NT2/D1 (cell line): ENCODE data around the gene COMMD9.

Source experiments
- DNase-seq: peaks from one replicate; pipeline ENCODE4 v3.0.0-alpha.2; 2011; ENCODE audit warnings: low read depth, low spot score
- H3K27me3 ChIP-seq: 2 replicates; pipeline ENCODE4 v1.6.0; 2011; ENCODE audit warnings: mild to moderate bottlenecking; ENCODE audit not compliant: insufficient read length, insufficient read depth
- H3K36me3 ChIP-seq: 2 replicates; pipeline ENCODE4 v1.6.1; 2011; ENCODE audit warnings: mild to moderate bottlenecking, low read length, mixed read lengths; ENCODE audit not compliant: insufficient read depth, insufficient read length
- H3K4me1 ChIP-seq: 2 replicates; pipeline ENCODE4 v1.5.1; 2011; ENCODE audit not compliant: insufficient read depth, insufficient read length
- H3K4me3 ChIP-seq: 2 replicates; pipeline ENCODE4 v1.5.1; 2011; ENCODE audit warnings: low read depth; ENCODE audit not compliant: insufficient read length
- H3K9ac ChIP-seq: 2 replicates; pipeline ENCODE4 v1.6.0; 2011; ENCODE audit warnings: low read depth; ENCODE audit not compliant: insufficient read length
- H3K9me3 ChIP-seq: 2 replicates; pipeline ENCODE4 v1.5.1; 2011; ENCODE audit warnings: mild to moderate bottlenecking, low read length; ENCODE audit not compliant: insufficient read depth
- SUZ12 ChIP-seq: IDR thresholded peaks from 2 replicates; pipeline ENCODE4 v1.6.1; 2011; ENCODE audit not compliant: insufficient read length, insufficient read depth; ENCODE audit errors: extremely low read depth
- YY1 ChIP-seq: IDR thresholded peaks from 2 replicates; pipeline ENCODE4 v1.6.1; 2011; ENCODE audit not compliant: insufficient read length, insufficient read depth
- ZNF274 ChIP-seq: IDR thresholded peaks from 2 replicates; pipeline ENCODE4 v1.6.1; 2011; ENCODE audit warnings: mild to moderate bottlenecking, low read depth, low read length

The COMMD9 gene

GRCh38 chr11:36308577-36308976, 19.4 kb upstream of the COMMD9 start:
- Histone ChIP-seq H3K27me3 (peaks cover 4% of the 10 kb centered on the region), H3K4me3 (no peak overlapping the region), H3K4me1 (no peaks in the 10 kb centered on the region), H3K36me3 (no peaks in the 10 kb centered on the region), H3K9me3 (no peaks in the 10 kb centered on the region), H3K9ac (no peak overlapping the region)
- DNase-seq, result no peak
- TF ChIP-seq ZNF274, result no peak
- no peak for TF ChIP-seq SUZ12
- TF ChIP-seq YY1, result no peak

- Histone ChIP-seq H3K9ac (no peak overlapping the region), H3K27me3 (no peaks in the 10 kb centered on the region), H3K4me3 (no peak overlapping the region), H3K36me3 (no peaks in the 10 kb centered on the region), H3K4me1 (no peaks in the 10 kb centered on the region), H3K9me3 (no peaks in the 10 kb centered on the region)
- DNase-seq, result no peak
- TF ChIP-seq ZNF274 (no peak), SUZ12 (no peak), YY1 (no peak)
Measured at GRCh38 chr11:36306888-36307287, 17.7 kb upstream of the COMMD9 start.

- H3K4me1 ChIP-seq, result no peaks in the 10 kb centered on the region
- no peaks in the 10 kb centered on the region for H3K27me3 ChIP-seq
- H3K9ac ChIP-seq, result no peak overlapping the region
- H3K4me3 ChIP-seq, result no peak overlapping the region
- H3K9me3 ChIP-seq, result no peaks in the 10 kb centered on the region
- TF ChIP-seq YY1 (no peak), SUZ12 (no peak), ZNF274 (no peak)
- DNase-seq, result no peak
- H3K36me3 ChIP-seq, result no peaks in the 10 kb centered on the region
Measured at GRCh38 chr11:36305047-36305446, 15.8 kb upstream of the COMMD9 start.

GRCh38 chr11:36304351-36304750, 15.1 kb upstream of the COMMD9 start:
- Histone ChIP-seq H3K36me3 (no peaks in the 10 kb centered on the region), H3K9me3 (no peaks in the 10 kb centered on the region), H3K4me1 (no peaks in the 10 kb centered on the region), H3K27me3 (no peaks in the 10 kb centered on the region), H3K9ac (no peak overlapping the region), H3K4me3 (no peak overlapping the region)
- no peak for DNase-seq
- TF ChIP-seq YY1 (no peak), SUZ12 (no peak), ZNF274 (no peak)

- no peak for TF ChIP-seq ZNF274
- no peak for TF ChIP-seq SUZ12
- TF ChIP-seq YY1, result no peak
- Histone ChIP-seq H3K36me3 (no peaks in the 10 kb centered on the region), H3K9me3 (no peaks in the 10 kb centered on the region), H3K4me3 (no peak overlapping the region), H3K27me3 (no peaks in the 10 kb centered on the region), H3K4me1 (no peaks in the 10 kb centered on the region), H3K9ac (no peak overlapping the region)
- no peak for DNase-seq
Measured at GRCh38 chr11:36300650-36301049, 11.4 kb upstream of the COMMD9 start.

GRCh38 chr11:36296884-36297543, 7.8 kb upstream of the COMMD9 start:
- no peak for DNase-seq

GRCh38 chr11:36295926-36296325, 6.7 kb upstream of the COMMD9 start, which contains the start of gene PRR5L:
PRR5L (plus strand) TSS chr11:36296288; CDS start chr11:36401122, 104,834 bp downstream.
- Histone ChIP-seq H3K4me3 (no peak within 1 kb of the TSS), H3K36me3 (no peaks in the 10 kb centered on the region), H3K4me1 (no peaks in the 10 kb centered on the region), H3K9me3 (no peaks in the 10 kb centered on the region), H3K27me3 (peaks cover 13% of the 10 kb centered on the region), H3K9ac (no peak within 1 kb of the TSS)
- no peak for DNase-seq
- TF ChIP-seq ZNF274, result no peak

More at GRCh38 chr11:36296884-36297543, 7.8 kb upstream of the COMMD9 start:
- no peaks in the 10 kb centered on the region for H3K9me3 ChIP-seq
- peaks cover 2% of the 10 kb centered on the region for H3K27me3 ChIP-seq
- H3K36me3 ChIP-seq, result no peaks in the 10 kb centered on the region
- H3K4me3 ChIP-seq, result no peak overlapping the region
- TF ChIP-seq SUZ12 (no peak), YY1 (no peak), ZNF274 (no peak)
- H3K4me1 ChIP-seq, result no peaks in the 10 kb centered on the region
- no peak overlapping the region for H3K9ac ChIP-seq

- no peaks in the 10 kb centered on the region for H3K4me1 ChIP-seq
- no peaks in the 10 kb centered on the region for H3K36me3 ChIP-seq
- DNase-seq, result no peak
- no peak overlapping the region for H3K9ac ChIP-seq
- H3K9me3 ChIP-seq, result no peaks in the 10 kb centered on the region
- peaks cover 30% of the 10 kb centered on the region for H3K27me3 ChIP-seq
- H3K4me3 ChIP-seq, result no peak overlapping the region
- TF ChIP-seq SUZ12 (no peak), ZNF274 (no peak), YY1 (no peak)
Measured at GRCh38 chr11:36292311-36292722, 3.1 kb upstream of the COMMD9 start.
